GM19463 (cell line): ENCODE measurements around the gene C10orf105.

Experiments
- ATAC-seq: cut with Tn5 transposase; IDR thresholded peaks from one replicate; pipeline ENCODE4 v1.9.1; 2021; ENCODE audit warnings: mild to moderate bottlenecking, moderate library complexity; ENCODE audit not compliant: unreplicated experiment

C10orf105 gene

DNA sequence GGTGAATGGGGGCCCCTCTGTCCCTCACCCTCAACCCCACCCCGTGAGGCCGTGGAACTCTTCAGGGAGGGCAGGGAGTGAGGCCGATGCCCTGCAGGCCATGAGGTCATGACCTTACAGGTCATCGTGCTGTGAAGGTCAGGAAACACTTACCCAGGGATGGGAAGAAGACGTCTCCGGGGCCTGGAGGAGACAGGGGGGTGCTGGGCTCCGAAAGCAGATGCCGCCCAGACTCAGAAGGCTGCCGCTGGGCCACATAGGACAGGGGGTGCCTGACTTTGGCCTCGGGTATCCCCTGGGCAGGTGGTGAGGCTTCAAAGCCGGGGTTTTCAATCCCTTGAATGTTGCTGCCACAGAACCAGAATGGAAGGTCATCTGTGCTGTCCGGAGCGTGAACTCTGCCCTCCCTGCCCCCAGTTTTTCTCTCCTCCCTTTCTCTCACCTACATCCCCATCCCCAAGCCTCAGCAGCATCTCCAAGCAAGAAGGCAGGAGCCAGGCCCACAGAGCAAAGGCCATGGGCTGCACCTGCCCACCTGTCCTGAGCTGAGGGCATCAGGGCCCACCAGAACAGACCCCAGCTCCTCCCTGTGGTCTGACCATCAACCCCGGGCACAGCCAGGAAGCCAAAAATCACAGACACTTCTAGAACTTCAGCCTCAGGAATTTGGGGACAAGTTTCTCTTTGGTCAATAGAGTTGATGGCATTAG lies 32.1 kb upstream of the C10orf105 start:
- no peak for ATAC-seq

GRCh38 chr10:71750986-71751385 lies 31.4 kb upstream of the C10orf105 start:
- no peak for ATAC-seq

DNA sequence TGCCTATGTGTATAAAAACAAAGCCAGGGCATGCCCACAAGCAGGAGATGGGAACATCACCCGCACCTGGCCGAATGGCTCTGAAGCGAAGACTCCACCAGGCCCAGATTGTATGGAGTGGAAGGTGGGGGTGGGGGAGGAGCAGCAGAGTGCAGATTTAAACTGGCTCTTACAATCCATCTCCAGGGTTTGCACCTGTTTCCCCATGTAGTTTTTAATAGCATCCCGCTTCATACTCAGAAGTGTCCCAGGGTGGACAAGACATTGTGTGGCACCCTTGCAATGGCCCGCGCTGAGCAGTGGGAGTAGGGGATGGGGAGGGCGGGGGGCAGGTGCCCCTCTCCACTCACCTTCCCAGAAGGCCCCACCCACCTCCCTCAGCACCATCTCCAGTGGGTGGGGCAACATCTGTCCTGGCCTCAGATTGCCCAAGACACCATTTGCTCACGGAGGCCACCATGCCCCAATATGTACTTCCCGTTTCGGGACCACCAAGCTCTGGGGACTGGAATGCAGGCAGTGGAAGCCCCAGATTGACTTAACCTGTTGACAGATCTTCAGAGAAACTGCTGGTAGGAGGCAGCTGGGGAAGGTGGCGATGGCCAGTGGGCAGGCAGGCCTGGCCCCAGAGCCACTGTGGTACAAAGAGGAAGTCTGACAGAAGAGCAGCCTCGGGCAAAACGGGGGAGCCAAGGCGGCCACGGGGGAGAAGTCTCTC lies 30.7 kb upstream of the C10orf105 start:
- ATAC-seq, result no peak

GRCh38 chr10:71749396-71749795 lies 29.8 kb upstream of the C10orf105 start:
- ATAC-seq, result no peak

DNA sequence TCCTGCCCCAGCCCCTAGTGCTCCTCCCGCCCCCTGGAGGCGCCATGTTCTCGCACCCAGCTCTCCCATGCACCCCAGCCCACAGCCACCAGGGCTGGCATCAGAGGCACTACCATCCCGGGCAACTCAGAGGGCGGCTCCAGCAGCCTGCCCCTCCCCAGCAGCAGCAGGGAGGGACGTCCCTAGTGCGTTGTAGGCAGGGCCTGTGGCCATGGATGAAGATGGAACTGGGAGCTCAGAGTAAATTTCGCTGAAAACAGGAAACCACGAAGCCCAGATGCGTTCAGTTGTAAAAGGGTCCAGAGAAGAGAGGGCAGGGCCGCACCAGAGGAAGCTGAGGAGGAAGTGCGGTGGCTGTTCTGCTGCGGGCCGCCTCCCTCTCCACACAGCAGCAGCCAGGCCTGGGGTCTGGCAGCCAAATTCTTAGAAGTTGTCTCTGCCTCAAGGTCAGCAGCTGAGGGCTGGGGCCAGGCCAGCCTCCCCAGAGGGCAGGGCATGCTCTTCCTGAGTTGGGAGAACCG lies 29.2 kb upstream of the C10orf105 start:
- ATAC-seq, result peak; percentile 53

DNA sequence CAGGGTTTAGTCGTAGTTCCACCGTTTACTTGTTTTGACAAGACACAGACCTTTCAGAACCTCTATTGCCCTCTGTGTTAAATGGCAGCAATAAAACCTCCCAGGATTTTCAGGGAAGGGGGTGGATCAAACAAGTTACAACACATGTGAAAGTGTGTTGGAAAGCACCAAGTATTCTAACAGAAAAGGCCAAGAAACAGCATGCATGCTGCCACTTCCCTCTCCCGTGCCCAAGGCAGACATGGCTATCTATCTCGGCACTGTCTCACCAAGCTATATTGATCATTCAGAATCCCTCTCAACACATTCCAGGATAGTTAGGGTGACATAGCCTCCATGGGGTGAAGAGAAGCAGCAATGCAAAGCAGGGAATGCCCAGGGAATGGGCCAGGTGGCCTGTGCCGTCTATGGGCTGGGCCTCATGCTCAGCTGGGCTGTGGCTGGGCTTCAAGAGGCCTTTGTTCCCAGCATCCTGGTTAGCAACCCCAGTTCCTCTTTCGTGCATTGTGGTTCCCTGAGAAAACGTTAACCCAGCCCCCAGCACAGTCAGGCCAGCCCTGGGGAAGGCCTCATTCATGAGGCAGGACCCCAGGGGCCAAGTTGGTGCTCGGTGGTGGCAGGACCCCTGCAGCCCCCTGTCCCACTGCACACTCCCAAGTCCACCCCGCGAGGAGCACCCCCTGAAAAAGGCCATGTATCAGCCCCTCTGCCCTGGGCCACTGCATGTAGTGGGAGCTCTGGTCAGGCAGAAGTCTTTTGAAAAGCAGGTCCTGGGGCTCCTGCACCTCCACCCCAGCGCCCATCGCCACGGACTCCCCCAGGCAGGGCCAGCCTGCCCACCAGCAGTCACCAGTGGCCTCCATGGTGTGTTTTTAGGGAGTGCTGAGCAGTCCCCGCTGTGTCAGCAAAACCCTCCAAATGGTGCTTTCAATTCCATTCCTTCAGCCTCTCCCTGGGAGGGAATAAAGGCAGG lies 28.3 kb upstream of the C10orf105 start:
- ATAC-seq, result no peak

DNA sequence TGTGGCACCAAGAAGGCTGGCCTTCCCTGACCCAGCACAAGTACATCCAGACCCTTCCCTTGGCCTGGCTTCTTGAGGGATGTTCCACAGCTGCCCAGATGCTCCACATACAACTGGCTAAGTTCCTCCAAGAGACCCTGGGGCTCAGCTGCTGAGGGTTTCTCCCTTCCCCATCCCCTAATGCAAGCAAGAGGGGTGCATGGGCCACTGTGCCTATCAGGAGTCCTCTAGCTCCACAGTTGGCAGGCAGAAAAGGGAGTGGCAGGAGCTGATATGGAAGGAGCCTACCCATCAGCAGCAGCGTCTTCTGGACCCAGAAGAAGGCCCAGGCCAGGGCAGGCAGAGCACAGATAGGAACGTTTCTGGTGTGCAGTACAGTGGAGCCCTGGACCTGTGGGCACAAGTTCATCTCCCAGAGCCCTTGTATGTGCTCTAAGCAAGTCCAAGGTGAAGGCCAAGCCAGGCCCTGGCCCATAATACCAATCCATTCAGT lies 27.5 kb upstream of the C10orf105 start:
- ATAC-seq, result no peak

DNA sequence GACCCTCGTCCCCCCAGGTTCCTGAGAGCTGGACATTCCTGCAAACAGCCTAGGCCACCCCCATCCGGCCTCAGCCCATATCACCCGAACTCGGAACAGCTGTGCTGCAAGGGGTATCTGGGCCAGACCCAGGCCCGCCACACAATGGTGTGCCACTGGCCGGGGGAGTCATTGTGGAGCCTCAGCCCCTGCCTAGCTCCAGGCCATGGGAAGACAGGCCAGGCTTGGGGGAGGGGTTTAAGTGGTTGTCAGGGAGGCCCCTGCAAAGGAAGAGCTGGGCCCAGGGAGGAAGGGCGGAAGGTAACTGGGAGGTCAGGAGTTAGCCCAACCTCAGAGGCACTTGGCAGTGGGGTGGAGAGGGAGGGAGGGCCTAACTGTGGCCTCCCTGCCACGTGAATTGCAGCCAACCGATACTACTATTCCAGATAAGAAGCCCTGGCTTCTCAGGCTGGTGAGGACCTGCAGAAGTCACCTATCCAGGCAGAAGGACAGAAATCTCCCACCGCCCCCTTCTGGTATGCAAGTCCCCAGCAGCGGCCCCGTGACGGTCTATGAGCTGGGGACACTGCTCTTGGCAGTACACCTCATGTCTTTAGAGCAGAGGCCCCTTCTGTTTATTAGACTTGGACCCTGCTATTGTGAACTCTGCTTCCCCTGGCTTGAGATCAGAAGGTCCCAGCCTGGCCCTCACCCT lies 26.9 kb upstream of the C10orf105 start:
- ATAC-seq, result no peak

DNA sequence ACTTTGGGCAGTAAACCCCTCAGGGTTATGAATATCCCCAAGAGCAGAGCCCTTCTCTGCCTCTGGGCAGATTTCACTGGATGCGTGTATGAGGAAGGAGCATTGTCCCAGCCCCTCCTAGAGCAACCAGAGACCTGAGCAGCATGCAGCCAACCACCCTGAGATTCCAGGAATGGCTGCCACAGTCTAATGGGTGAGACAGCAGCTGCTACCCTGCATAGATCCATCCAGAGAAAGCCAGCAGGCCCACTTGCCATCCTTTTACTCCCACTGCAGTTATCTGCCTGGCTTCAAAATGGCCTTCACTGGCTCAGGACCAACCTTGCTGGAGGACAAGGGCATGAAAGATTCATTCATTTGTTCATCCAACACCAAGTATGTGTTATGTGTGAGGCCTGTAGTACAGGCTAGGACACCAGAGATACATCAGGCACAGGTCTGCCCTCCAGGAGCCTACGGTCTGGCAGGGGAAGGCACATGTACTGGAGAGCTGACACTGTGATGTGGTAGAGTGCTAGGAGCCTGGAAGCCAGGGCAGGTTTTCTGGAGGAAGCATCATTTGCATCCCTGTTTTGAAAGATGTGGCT lies 26.2 kb upstream of the C10orf105 start:
- ATAC-seq, result no peak

GRCh38 chr10:71744897-71745663 lies 25.5 kb upstream of the C10orf105 start:
- no peak for ATAC-seq

DNA sequence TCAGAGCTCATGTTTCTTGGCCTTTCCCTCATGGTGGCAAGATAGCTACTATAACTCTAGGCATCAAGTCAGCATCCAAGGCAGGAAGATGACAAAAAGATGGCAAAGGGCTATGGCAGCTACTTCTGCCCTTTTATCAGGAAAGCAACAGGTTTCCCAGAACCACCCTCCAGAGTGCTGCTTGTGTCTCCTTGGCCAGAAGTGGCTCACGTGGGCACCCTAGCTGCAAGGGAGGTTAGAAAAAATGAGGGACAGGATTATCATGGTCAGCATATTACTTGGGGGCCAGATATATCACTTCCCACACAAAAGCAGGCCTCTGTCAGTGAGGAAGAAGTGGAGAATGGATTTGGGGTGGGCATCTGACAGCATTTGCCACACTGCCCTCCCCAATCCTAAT lies 24.3 kb upstream of the C10orf105 start:
- ATAC-seq, result no peak

DNA sequence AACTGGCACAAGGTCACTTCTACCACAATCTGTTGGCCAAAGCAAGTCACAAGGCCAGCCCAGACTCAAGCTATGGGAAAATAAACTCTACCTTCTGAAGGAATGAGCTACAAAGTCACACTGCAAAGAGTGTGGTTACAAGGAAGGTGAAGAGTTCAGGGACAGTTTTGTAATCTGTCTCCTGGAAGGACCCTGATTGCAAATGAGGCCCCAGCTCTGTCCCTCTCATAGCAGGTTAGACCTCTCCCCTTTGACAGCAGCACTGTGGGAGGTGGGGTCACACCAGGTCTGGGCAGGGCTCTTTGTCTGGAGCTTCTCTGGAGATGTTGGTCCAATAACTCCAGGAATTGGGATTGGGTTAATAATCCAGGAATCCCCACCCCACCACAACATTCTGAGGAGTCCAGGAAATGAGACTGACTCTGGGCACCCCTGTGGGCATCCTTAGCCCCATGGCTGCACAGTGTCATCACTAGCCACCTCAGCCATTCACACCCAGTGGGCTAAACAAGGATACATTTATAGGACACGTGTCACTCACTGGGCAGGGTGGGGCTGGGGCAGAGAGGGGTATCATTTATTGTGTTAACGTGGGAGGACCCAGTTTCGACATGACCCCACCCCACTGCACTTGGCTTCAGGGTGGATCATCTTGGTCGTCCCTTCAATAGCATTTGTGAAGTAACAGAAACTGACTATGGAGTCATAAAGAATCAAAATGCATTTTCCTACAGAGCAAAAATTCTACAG lies 23.7 kb upstream of the C10orf105 start:
- no peak for ATAC-seq

- no peak for ATAC-seq
Observed at GRCh38 chr10:71742301-71743088, 22.9 kb upstream of the C10orf105 start.

DNA sequence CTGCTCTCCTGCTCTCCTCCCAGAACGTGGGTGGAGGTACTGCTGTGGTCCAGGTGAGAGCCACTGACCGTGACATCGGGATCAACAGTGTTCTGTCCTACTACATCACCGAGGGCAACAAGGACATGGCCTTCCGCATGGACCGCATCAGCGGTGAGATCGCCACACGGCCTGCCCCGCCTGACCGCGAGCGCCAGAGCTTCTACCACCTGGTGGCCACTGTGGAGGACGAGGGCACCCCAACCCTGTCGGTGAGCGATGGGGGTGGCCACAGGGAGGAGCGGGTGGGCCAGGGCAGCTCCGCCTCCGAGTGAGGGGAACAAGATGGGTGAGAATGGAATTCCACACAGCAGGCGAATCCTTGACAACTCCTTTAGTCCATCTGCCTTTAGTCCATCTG lies 22.1 kb upstream of the C10orf105 start:
- ATAC-seq, result no peak

- ATAC-seq, result no peak
Observed at GRCh38 chr10:71741029-71741428, 21.5 kb upstream of the C10orf105 start.

DNA sequence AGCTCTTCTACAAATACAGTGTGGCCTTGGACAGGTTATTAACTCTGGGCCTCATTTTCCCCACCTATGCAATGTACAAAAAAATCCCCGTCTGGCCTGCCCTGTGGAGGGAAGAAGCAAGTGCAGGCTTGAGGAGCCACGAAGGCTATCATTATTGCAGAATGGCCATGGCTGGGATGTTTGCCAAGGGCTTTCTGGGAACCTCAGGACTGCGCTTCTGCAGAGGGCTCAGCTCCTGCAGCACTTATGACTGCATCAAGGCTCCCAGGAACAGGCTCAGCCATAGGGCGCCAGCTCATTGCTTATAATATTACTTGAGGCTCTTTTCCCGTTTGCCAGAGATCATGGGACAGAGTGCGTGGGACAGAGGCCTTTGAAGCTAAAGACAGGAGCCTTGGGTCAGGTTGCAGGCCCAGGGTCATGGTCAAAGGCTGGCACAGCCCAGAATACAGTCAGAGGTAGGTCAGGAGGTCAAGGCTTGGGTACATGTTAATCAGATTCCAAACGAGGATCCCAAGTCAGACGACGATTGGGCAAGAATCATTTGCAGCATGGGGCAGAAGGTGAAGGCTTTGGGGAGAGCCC lies 20.6 kb upstream of the C10orf105 start:
- no peak for ATAC-seq

GRCh38 chr10:71739358-71739900 lies 19.9 kb upstream of the C10orf105 start:
- ATAC-seq, result no peak
